H1 (cell line): ENCODE data around the gene TPD52L1. TPM values are rescaled to one million over a fixed set of nuclear protein-coding genes. Genes with fewer than 3 reads are reported as not detected.

ENCODE experiments used
- CTCF ChIA-PET: fragments of 300-600 bp; sonication (Branson Sonifier 250); formaldehyde crosslinking; loops from one replicate; lab custom pipeline; 2021; ENCODE audit not compliant: partially characterized antibody; lab: Charles Lee
- POLR2A ChIA-PET: fragments of 300-600 bp; sonication (Branson Sonifier 250); formaldehyde crosslinking; loops from one replicate; lab custom pipeline; 2021; ENCODE audit warnings: inconsistent platforms; ENCODE audit not compliant: partially characterized antibody; lab: Charles Lee
- DNase-seq, 2 experiments: peaks; one replicate each; pipeline versions ENCODE4 v3.0.0 to v3.0.0-alpha.2; 2010 to 2022; ENCODE audit warnings: low spot score in 2 of 2, low read depth in 1 of 2, mixed read lengths in 1 of 2
- FAIRE-seq: peaks from 2 replicates; lab custom pipeline; 2011; peaks lifted over from hg19 to GRCh38; lab: Jason Lieb, UNC
- H2AFZ ChIP-seq: 2 replicates; pipeline ENCODE4 v1.8.1; 2012; ENCODE audit warnings: low read length, inconsistent platforms
- H2AK5ac ChIP-seq: 2 replicates; pipeline ENCODE4 v1.6.1; 2013; ENCODE audit warnings: low read depth, low read length
- H2BK120ac ChIP-seq: replicated peaks from 2 replicates; pipeline ENCODE3; 2013; ENCODE audit warnings: low read depth, low read length, inconsistent platforms
- H2BK12ac ChIP-seq: 2 replicates; pipeline ENCODE4 v1.6.1; 2013; ENCODE audit warnings: low read depth, low read length
- H2BK15ac ChIP-seq: 2 replicates; pipeline ENCODE4 v1.6.1; 2013; ENCODE audit warnings: low read length
- H2BK20ac ChIP-seq: 2 replicates; pipeline ENCODE4 v1.6.1; 2013; ENCODE audit warnings: low read length
- H2BK5ac ChIP-seq: 2 replicates; pipeline ENCODE4 v1.6.1; 2013; ENCODE audit warnings: low read depth, low read length
- H3K14ac ChIP-seq: 2 replicates; pipeline ENCODE4 v1.6.1; 2013; ENCODE audit warnings: inconsistent platforms; ENCODE audit not compliant: insufficient read length
- H3K18ac ChIP-seq: 2 replicates; pipeline ENCODE4 v1.6.1; 2013; ENCODE audit warnings: low read length; ENCODE audit errors: extremely low read depth
- H3K23ac ChIP-seq: 2 replicates; pipeline ENCODE4 v1.6.1; 2013; ENCODE audit warnings: inconsistent platforms; ENCODE audit not compliant: insufficient read length
- H3K23me2 ChIP-seq: 2 replicates; pipeline ENCODE4 v1.6.1; 2013; ENCODE audit warnings: low read depth, low read length
- H3K27ac ChIP-seq: 2 replicates; pipeline ENCODE4 v1.6.1; 2011; ENCODE audit warnings: low read depth, low read length, inconsistent platforms
- H3K27me3 ChIP-seq, 4 experiments: replicated peaks in 1 of 4; 1 replicate in 1 of 4; 2 replicates in 3 of 4; pipeline versions ENCODE4 v1.6.1 to v1.8.1; 2011 to 2013; ENCODE audit warnings: low read length in 3 of 4, mild to moderate bottlenecking in 3 of 4, inconsistent platforms in 2 of 4, mixed read lengths in 2 of 4, moderate library complexity in 1 of 4; ENCODE audit not compliant: control insufficient read depth in 3 of 4, insufficient read depth in 3 of 4; ENCODE audit errors: extremely low read depth in 1 of 4
- H3K36me3 ChIP-seq, 4 experiments: 2 replicates each; pipeline versions ENCODE4 v1.6.1 to v1.8.1; 2011 to 2013; ENCODE audit warnings: mild to moderate bottlenecking in 4 of 4, low read length in 3 of 4, moderate library complexity in 2 of 4, control low read depth in 1 of 4, inconsistent platforms in 1 of 4; ENCODE audit not compliant: insufficient read depth in 4 of 4, control insufficient read depth in 2 of 4
- H3K4ac ChIP-seq: replicated peaks from 2 replicates; pipeline ENCODE3; 2013; ENCODE audit warnings: low read length, low read depth, mixed read lengths, inconsistent platforms; ENCODE audit not compliant: insufficient read length
- H3K4me1 ChIP-seq, 4 experiments: replicated peaks in 1 of 4; 1 replicate in 1 of 4; 2 replicates in 3 of 4; pipeline versions ENCODE4 v1.6.1 to v1.8.1; 2011 to 2013; ENCODE audit warnings: low read length in 3 of 4, inconsistent platforms in 2 of 4, mixed read lengths in 1 of 4; ENCODE audit not compliant: insufficient read depth in 4 of 4, control insufficient read depth in 3 of 4
- H3K4me2 ChIP-seq, 2 experiments: 2 replicates each; pipeline versions ENCODE4 v1.6.1 to v1.8.1; 2011 to 2013; ENCODE audit warnings: low read depth in 2 of 2, low read length in 2 of 2, control low read depth in 1 of 2, inconsistent platforms in 1 of 2, mild to moderate bottlenecking in 1 of 2; ENCODE audit not compliant: insufficient read depth in 1 of 2
- H3K4me3 ChIP-seq, 4 experiments: fragments of 200-600, 300-600 bp in 1 of 4; sonication (generic), shearing (Covaris generic), sonication (Bioruptor Twin) in 1 of 4; 2 replicates each; pipeline versions ENCODE4 v1.5.1 to v1.8.1; 2011 to 2016; ENCODE audit warnings: low read length in 4 of 4, low read depth in 3 of 4, control low read depth in 2 of 4, inconsistent platforms in 2 of 4, mild to moderate bottlenecking in 2 of 4, mixed read lengths in 1 of 4, moderate library complexity in 1 of 4; ENCODE audit not compliant: insufficient read depth in 2 of 4; ENCODE audit errors: extremely low read depth in 1 of 4
- H3K56ac ChIP-seq: replicated peaks from 2 replicates; pipeline ENCODE3; 2013; ENCODE audit warnings: low read depth, mild to moderate bottlenecking, mixed read lengths, low read length, inconsistent platforms; ENCODE audit not compliant: insufficient read length
- H3K79me1 ChIP-seq: 2 replicates; pipeline ENCODE4 v1.6.1; 2013; ENCODE audit warnings: low read depth, low read length, control low read depth
- H3K79me2 ChIP-seq, 2 experiments: 2 replicates each; pipeline versions ENCODE4 v1.6.1 to v1.8.1; 2012 to 2013; ENCODE audit warnings: low read length in 2 of 2, mild to moderate bottlenecking in 2 of 2, inconsistent platforms in 1 of 2; ENCODE audit not compliant: insufficient read depth in 2 of 2, control insufficient read depth in 1 of 2
- H3K9ac ChIP-seq, 4 experiments: replicated peaks in 1 of 4; 1 replicate in 1 of 4; 2 replicates in 3 of 4; pipeline versions ENCODE4 v1.6.1 to v1.8.1; 2011 to 2013; ENCODE audit warnings: low read depth in 3 of 4, low read length in 3 of 4, control low read depth in 2 of 4, mild to moderate bottlenecking in 2 of 4, moderate library complexity in 2 of 4, inconsistent platforms in 1 of 4; ENCODE audit errors: extremely low read depth in 1 of 4
- H3K9me3 ChIP-seq, 2 experiments: 2 replicates each; pipeline versions ENCODE4 v1.6.1 to v1.8.1; 2012 to 2013; ENCODE audit warnings: mild to moderate bottlenecking in 2 of 2, moderate library complexity in 2 of 2, control low read depth in 1 of 2, inconsistent platforms in 1 of 2, low read depth in 1 of 2, low read length in 1 of 2, mixed read lengths in 1 of 2; ENCODE audit not compliant: insufficient read depth in 2 of 2
- H4K20me1 ChIP-seq, 2 experiments: replicated peaks in 1 of 2; 2 replicates each; pipeline versions ENCODE3 to v1.8.1; 2011 to 2013; ENCODE audit warnings: inconsistent platforms in 2 of 2, low read length in 2 of 2, mild to moderate bottlenecking in 1 of 2; ENCODE audit not compliant: insufficient read depth in 2 of 2, control insufficient read depth in 1 of 2
- H4K5ac ChIP-seq: 2 replicates; pipeline ENCODE4 v1.6.1; 2013; ENCODE audit warnings: low read length, low read depth, mixed read lengths, inconsistent platforms; ENCODE audit not compliant: insufficient read length
- H4K8ac ChIP-seq: 2 replicates; pipeline ENCODE4 v1.8.0; 2013; ENCODE audit warnings: mild to moderate bottlenecking, moderate library complexity, low read length, inconsistent platforms; ENCODE audit not compliant: insufficient read depth; ENCODE audit errors: extremely low read depth
- H4K91ac ChIP-seq: replicated peaks from 2 replicates; pipeline ENCODE3; 2013; ENCODE audit warnings: low read length, mixed read lengths, inconsistent platforms; ENCODE audit not compliant: insufficient read length
- BRCA1 ChIP-seq: IDR thresholded peaks from 2 replicates; pipeline ENCODE4 v1.6.1; 2012; ENCODE audit warnings: low read depth, low read length, improper control_type of control experiment
- CHD1 ChIP-seq: IDR thresholded peaks from 2 replicates; pipeline ENCODE4 v1.6.1; 2012; ENCODE audit warnings: low read depth, low read length, improper control_type of control experiment
- E2F6 ChIP-seq: IDR thresholded peaks from 2 replicates; pipeline ENCODE4 v1.6.1; 2012; ENCODE audit warnings: inconsistent platforms
- EGR1 ChIP-seq: IDR thresholded peaks from 2 replicates; pipeline ENCODE4 v1.6.1; 2011; ENCODE audit warnings: low read depth, low read length, borderline replicate concordance
- GABPA ChIP-seq: IDR thresholded peaks from 2 replicates; pipeline ENCODE4 v1.6.1; 2011; ENCODE audit warnings: mild to moderate bottlenecking, low read length, moderate library complexity, borderline replicate concordance; ENCODE audit not compliant: insufficient read depth
- JUND ChIP-seq: IDR thresholded peaks from 2 replicates; pipeline ENCODE4 v1.6.1; 2011; ENCODE audit warnings: mild to moderate bottlenecking, improper control_type of control experiment, low read length
- KDM1A ChIP-seq: fragments of 200-600, 300-600 bp; sonication (generic); IDR thresholded peaks from 2 replicates; pipeline ENCODE4 v1.7.1; 2016; ENCODE audit warnings: mild to moderate bottlenecking, low read length, borderline replicate concordance
- KDM5A ChIP-seq: fragments of 200-600 bp; IDR thresholded peaks from 2 replicates; pipeline ENCODE4 v1.7.1; 2012; ENCODE audit warnings: mild to moderate bottlenecking, low read length, inconsistent platforms, mixed read lengths
- POLR2A ChIP-seq, 2 experiments: IDR thresholded peaks; 1 replicate in 1 of 2; 2 replicates in 1 of 2; pipeline ENCODE4 v1.6.1; 2011; ENCODE audit warnings: low read depth in 2 of 2, low read length in 2 of 2, mild to moderate bottlenecking in 2 of 2; ENCODE audit errors: control extremely low read depth in 1 of 2
- RBBP5 ChIP-seq: IDR thresholded peaks from 2 replicates; pipeline ENCODE4 v1.7.1; 2012; ENCODE audit warnings: low read depth, mild to moderate bottlenecking, inconsistent platforms, low read length, moderate library complexity, borderline replicate concordance
- RXRA ChIP-seq: IDR thresholded peaks from 2 replicates; pipeline ENCODE4 v1.6.1; 2011; ENCODE audit warnings: low read depth, mild to moderate bottlenecking, low read length, moderate library complexity; ENCODE audit not compliant: insufficient read depth
- SAP30 ChIP-seq: fragments of 300-600 bp; sonication (generic); IDR thresholded peaks from 2 replicates; pipeline ENCODE4 v1.7.1; 2012; ENCODE audit warnings: low read length, moderate library complexity, mild to moderate bottlenecking, inconsistent platforms; ENCODE audit not compliant: insufficient read depth, insufficient replicate concordance
- SIN3A ChIP-seq, 2 experiments: IDR thresholded peaks in 1 of 2; conservative IDR thresholded peaks in 1 of 2; 2 replicates each; pipeline ENCODE4 v1.6.1; 2011 to 2012; ENCODE audit warnings: low read length in 2 of 2, improper control_type of control experiment in 1 of 2, low read depth in 1 of 2, mild to moderate bottlenecking in 1 of 2
- SIX5 ChIP-seq: IDR thresholded peaks from 2 replicates; pipeline ENCODE4 v1.6.1; 2011; ENCODE audit warnings: mild to moderate bottlenecking, low read depth, low read length
- YY1 ChIP-seq: IDR thresholded peaks from 2 replicates; pipeline ENCODE4 v1.6.1; 2011; ENCODE audit warnings: low read depth, mild to moderate bottlenecking, low read length
- polyA plus RNA-seq, 7 experiments: library from polyadenylated mRNA; depleted of rRNA in 3 of 7; stranded (reverse) in 5 of 7; unstranded in 2 of 7; fragments of >200 nt in 5 of 7; fragments of 200-250 nt in 2 of 7; gene quantifications; 1 replicate in 5 of 7; 2 replicates in 1 of 7; 4 replicates in 1 of 7; pipeline versions ENCODE4 v1.2.1 to v1.2.3, GENCODE V29; 2011 to 2013; ENCODE audit warnings: missing spikeins in 2 of 7, mixed read lengths in 2 of 7
- total RNA-seq: library from RNA; stranded (reverse); fragmentation: NEBNext Ultra II Directional; extraction: Animal tissue kit (Norgen Biotek cat#: 25700); gene quantifications from 2 replicates; pipeline ENCODE4 v1.2.1, GENCODE V29; 2021

The TPD52L1 gene
- total and polyA plus RNA-seq, 2 of the 8 experiments (the other 6 are each of a cell fraction or from before 2014, with no cell fraction given), result 7.4 to 14.2 TPM

DNA sequence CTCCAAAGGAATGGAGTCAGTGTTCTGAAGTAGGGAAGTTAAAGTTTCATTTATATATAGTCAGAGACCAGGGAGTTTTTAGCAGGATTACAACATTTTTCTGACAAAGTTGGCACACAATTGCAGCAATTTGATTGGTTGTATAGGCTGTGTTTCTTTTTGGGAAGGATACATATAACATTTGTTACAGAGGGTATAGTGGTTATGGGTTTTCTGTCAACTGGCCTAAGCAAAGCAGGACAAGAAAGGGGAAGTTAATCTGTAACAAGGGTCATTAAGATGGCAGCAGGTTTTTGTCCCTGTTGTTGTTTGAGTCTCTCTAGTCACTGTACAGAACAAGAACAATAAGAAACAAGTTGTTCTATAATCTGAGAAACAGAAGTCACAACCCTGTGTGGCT lies 41.4 kb downstream of the TPD52L1 start:
- H3K27me3 ChIP-seq, result no peaks in the 10 kb centered on the region
- no peaks in the 10 kb centered on the region for H3K36me3 ChIP-seq
- H3K79me2 ChIP-seq, result no peaks in the 10 kb centered on the region
- no peak overlapping the region for H3K18ac ChIP-seq
- H3K27ac ChIP-seq, result no peak overlapping the region
- no peak overlapping the region for H2BK5ac ChIP-seq
- ChIA-PET POLR2A (no interaction called here), CTCF (interaction anchor here (0.8 to 5.4 kb wide), 4 partner anchors 11 to 34 kb away, joined by 3 to 79 read pairs (median 16); no protein-coding TSS in a partner anchor)
- H3K4me2 ChIP-seq, result no peak overlapping the region
- H4K91ac ChIP-seq, result no peak overlapping the region
- FAIRE-seq (no peak), DNase-seq (no peak)
- no peaks in the 10 kb centered on the region for H3K9me3 ChIP-seq
- H3K4ac ChIP-seq, result no peak overlapping the region
- no peak overlapping the region for H3K14ac ChIP-seq
- H4K8ac ChIP-seq, result no peak overlapping the region
- no peaks in the 10 kb centered on the region for H3K23me2 ChIP-seq
- no peak overlapping the region for H2BK12ac ChIP-seq
- no peak overlapping the region for H2AFZ ChIP-seq
- no peaks in the 10 kb centered on the region for H3K79me1 ChIP-seq
- H3K23ac ChIP-seq, result no peak overlapping the region
- H2AK5ac ChIP-seq, result no peak overlapping the region
- no peak overlapping the region for H2BK15ac ChIP-seq
- no peak overlapping the region for H2BK120ac ChIP-seq
- H4K5ac ChIP-seq, result no peak overlapping the region
- no peak overlapping the region for H3K56ac ChIP-seq
- no peak overlapping the region for H3K9ac ChIP-seq
- H2BK20ac ChIP-seq, result no peak overlapping the region
- peaks cover 0 to 15% (median 9%) of the 10 kb centered on the region in 4 experiments; a peak in 4 of 7 replicates for H3K4me1 ChIP-seq
- H4K20me1 ChIP-seq, result no peaks in the 10 kb centered on the region
- no peak overlapping the region for H3K4me3 ChIP-seq
- TF ChIP-seq KDM5A, result no peak
- TF ChIP-seq KDM1A, result no peak
- no peak for TF ChIP-seq BRCA1
- TF ChIP-seq CHD1, result no peak
- TF ChIP-seq E2F6, result no peak
- TF ChIP-seq SIN3A (conservative IDR thresholded peaks at IDR 0.05 in 1 of 2, IDR thresholded peaks at IDR 0.05 in 1 of 2; ENCODE audit: low read depth in 1 of 2, low read length in 2 of 2), result no peak
- TF ChIP-seq RBBP5, result no peak
- no peak for TF ChIP-seq GABPA
- no peak for TF ChIP-seq SAP30
- TF ChIP-seq YY1, result no peak
- TF ChIP-seq RXRA, result no peak
- no peak for TF ChIP-seq SIX5
- TF ChIP-seq JUND, result no peak
- no peak for TF ChIP-seq POLR2A (IDR thresholded peaks at IDR 0.05; ENCODE audit: control extremely low read depth in 1 of 2, low read depth in 2 of 2, low read length in 2 of 2)
- no peak for TF ChIP-seq EGR1
